Measurements from ENCODE around the gene FARS2.
A peak's percentile ranks its signal among the peaks of the same experiment; 100 is the strongest.
"Not testable (repeated sequence)": the region's sequence is repeated elsewhere in the genome, so short reads cannot be mapped to it uniquely, and the experiment has no call there.

Gene FARS2

GRCh38 chr6:5684320-5685053, 423.2 kb downstream of the FARS2 start:
- TF ChIP-seq CTCF (IDR thresholded peaks at IDR 0.05; ENCODE audit: unreplicated experiment in 3 of 3), result no peak
- H3K4me3 Mint-ChIP-seq, result no peak overlapping the region
- H3K36me3 Mint-ChIP-seq (ENCODE audit: low read depth), result peaks cover 10% of the 10 kb centered on the region
- H3K9me3 Mint-ChIP-seq, result peaks cover 10% of the 10 kb centered on the region
- H3K27ac Mint-ChIP-seq, result peak overlapping the region in 2 of 3 experiments; percentile 50 to 83
- peaks cover 3% of the 10 kb centered on the region for H3K27me3 Mint-ChIP-seq (ENCODE audit: low read depth)
- peaks cover 5% of the 10 kb centered on the region for H3K4me1 Mint-ChIP-seq

GRCh38 chr6:5693225-5694145, 432.2 kb downstream of the FARS2 start:
- H3K36me3 Mint-ChIP-seq (ENCODE audit: low read depth), result peaks cover 31% of the 10 kb centered on the region
- H3K4me1 Mint-ChIP-seq, result no peaks in the 10 kb centered on the region
- no peak for TF ChIP-seq CTCF (IDR thresholded peaks at IDR 0.05; ENCODE audit: unreplicated experiment in 3 of 3)
- H3K4me3 Mint-ChIP-seq, result no peak overlapping the region
- no peak overlapping the region for H3K27ac Mint-ChIP-seq
- H3K27me3 Mint-ChIP-seq (ENCODE audit: low read depth), result peaks cover 9% of the 10 kb centered on the region
- H3K9me3 Mint-ChIP-seq, result peaks cover 28% of the 10 kb centered on the region

GRCh38 chr6:5695260-5696245, 434.2 kb downstream of the FARS2 start:
- H3K9me3 Mint-ChIP-seq, result peaks cover 21% of the 10 kb centered on the region
- H3K4me3 Mint-ChIP-seq, result no peak overlapping the region
- H3K27ac Mint-ChIP-seq, result no peak overlapping the region
- no peak for TF ChIP-seq CTCF (IDR thresholded peaks at IDR 0.05; ENCODE audit: unreplicated experiment in 3 of 3)
- H3K36me3 Mint-ChIP-seq (ENCODE audit: low read depth), result peaks cover 26% of the 10 kb centered on the region
- peaks cover under 1% of the 10 kb centered on the region for H3K4me1 Mint-ChIP-seq
- H3K27me3 Mint-ChIP-seq (ENCODE audit: low read depth), result peaks cover 8% of the 10 kb centered on the region

GRCh38 chr6:5697508-5697907, 436.2 kb downstream of the FARS2 start:
- no peak overlapping the region for H3K4me3 Mint-ChIP-seq
- no peak for TF ChIP-seq CTCF (IDR thresholded peaks at IDR 0.05; ENCODE audit: unreplicated experiment in 3 of 3)
- H3K9me3 Mint-ChIP-seq, result peaks cover 9% of the 10 kb centered on the region
- H3K4me1 Mint-ChIP-seq, result peaks cover 14% of the 10 kb centered on the region
- peaks cover 15% of the 10 kb centered on the region for H3K36me3 Mint-ChIP-seq (ENCODE audit: low read depth)
- no peaks in the 10 kb centered on the region for H3K27me3 Mint-ChIP-seq (ENCODE audit: low read depth)
- H3K27ac Mint-ChIP-seq, result no peak overlapping the region

- no peak overlapping the region for H3K27ac Mint-ChIP-seq
- H3K4me3 Mint-ChIP-seq, result no peak overlapping the region
- peaks cover 4% of the 10 kb centered on the region for H3K9me3 Mint-ChIP-seq
- no peaks in the 10 kb centered on the region for H3K27me3 Mint-ChIP-seq (ENCODE audit: low read depth)
- TF ChIP-seq CTCF (IDR thresholded peaks at IDR 0.05; ENCODE audit: unreplicated experiment in 3 of 3), result no peak
- peaks cover 14% of the 10 kb centered on the region for H3K4me1 Mint-ChIP-seq
- peaks cover 9% of the 10 kb centered on the region for H3K36me3 Mint-ChIP-seq (ENCODE audit: low read depth)
Measured at GRCh38 chr6:5698318-5698717, 437.0 kb downstream of the FARS2 start.

GRCh38 chr6:5699064-5699463, 437.8 kb downstream of the FARS2 start:
- not testable (repeated sequence) for H3K27me3 Mint-ChIP-seq (ENCODE audit: low read depth); H3K36me3 Mint-ChIP-seq (ENCODE audit: low read depth); H3K9me3 Mint-ChIP-seq; H3K4me3 Mint-ChIP-seq
- peaks cover 14% of the 10 kb centered on the region for H3K4me1 Mint-ChIP-seq
- peak overlapping the region in 1 of 3 experiments; percentile 17 for H3K27ac Mint-ChIP-seq
